Epithelial cell of esophagus (primary cell): ENCODE data around the gene THAP7.

Source experiments
- DNase-seq: peaks from one replicate; pipeline ENCODE4 v3.0.0; 2010; ENCODE audit warnings: low read depth
- H3K4me3 ChIP-seq: 2 replicates; pipeline ENCODE4 v1.5.1; 2011; ENCODE audit warnings: mild to moderate bottlenecking, low read length, control low read depth
- TF ChIP-seq, protein P1 (sequence below): IDR thresholded peaks from 2 replicates; pipeline ENCODE4 v1.5.1; 2011; ENCODE audit warnings: low read depth, mild to moderate bottlenecking, low read length, control low read depth, inconsistent platforms; ENCODE audit not compliant: insufficient read depth; ENCODE audit errors: missing control alignments

The THAP7 gene

GRCh38 chr22:20967697-20968211 is 34.2 kb downstream of the THAP7 start:
- no peak overlapping the region for H3K4me3 ChIP-seq
- no peak for DNase-seq
- TF ChIP-seq, protein P1, sequence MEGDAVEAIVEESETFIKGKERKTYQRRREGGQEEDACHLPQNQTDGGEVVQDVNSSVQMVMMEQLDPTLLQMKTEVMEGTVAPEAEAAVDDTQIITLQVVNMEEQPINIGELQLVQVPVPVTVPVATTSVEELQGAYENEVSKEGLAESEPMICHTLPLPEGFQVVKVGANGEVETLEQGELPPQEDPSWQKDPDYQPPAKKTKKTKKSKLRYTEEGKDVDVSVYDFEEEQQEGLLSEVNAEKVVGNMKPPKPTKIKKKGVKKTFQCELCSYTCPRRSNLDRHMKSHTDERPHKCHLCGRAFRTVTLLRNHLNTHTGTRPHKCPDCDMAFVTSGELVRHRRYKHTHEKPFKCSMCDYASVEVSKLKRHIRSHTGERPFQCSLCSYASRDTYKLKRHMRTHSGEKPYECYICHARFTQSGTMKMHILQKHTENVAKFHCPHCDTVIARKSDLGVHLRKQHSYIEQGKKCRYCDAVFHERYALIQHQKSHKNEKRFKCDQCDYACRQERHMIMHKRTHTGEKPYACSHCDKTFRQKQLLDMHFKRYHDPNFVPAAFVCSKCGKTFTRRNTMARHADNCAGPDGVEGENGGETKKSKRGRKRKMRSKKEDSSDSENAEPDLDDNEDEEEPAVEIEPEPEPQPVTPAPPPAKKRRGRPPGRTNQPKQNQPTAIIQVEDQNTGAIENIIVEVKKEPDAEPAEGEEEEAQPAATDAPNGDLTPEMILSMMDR = no peak

GRCh38 chr22:20966883-20967696 is 34.8 kb downstream of the THAP7 start, which contains the start of gene AIFM3:
Gene AIFM3 (plus strand): TSS chr22:20967255. CDS start chr22:20967945, 690 bp downstream.
- TF ChIP-seq, protein P1 = no peak
- DNase-seq = no peak
- H3K4me3 ChIP-seq = no peak within 1 kb of the TSS

- H3K4me3 ChIP-seq = no peak overlapping the region
- no peak for DNase-seq
- TF ChIP-seq, protein P1 = no peak
Observed at GRCh38 chr22:20965888-20966855, 35.7 kb downstream of the THAP7 start.

GRCh38 chr22:20965104-20965887 is 36.6 kb downstream of the THAP7 start:
- TF ChIP-seq, protein P1 = no peak
- no peak overlapping the region for H3K4me3 ChIP-seq
- no peak for DNase-seq

- H3K4me3 ChIP-seq = peak overlapping the region; percentile 29
- no peak for DNase-seq
- TF ChIP-seq, protein P1 = no peak
Observed at GRCh38 chr22:20964799-20965103, 37.2 kb downstream of the THAP7 start.

DNA sequence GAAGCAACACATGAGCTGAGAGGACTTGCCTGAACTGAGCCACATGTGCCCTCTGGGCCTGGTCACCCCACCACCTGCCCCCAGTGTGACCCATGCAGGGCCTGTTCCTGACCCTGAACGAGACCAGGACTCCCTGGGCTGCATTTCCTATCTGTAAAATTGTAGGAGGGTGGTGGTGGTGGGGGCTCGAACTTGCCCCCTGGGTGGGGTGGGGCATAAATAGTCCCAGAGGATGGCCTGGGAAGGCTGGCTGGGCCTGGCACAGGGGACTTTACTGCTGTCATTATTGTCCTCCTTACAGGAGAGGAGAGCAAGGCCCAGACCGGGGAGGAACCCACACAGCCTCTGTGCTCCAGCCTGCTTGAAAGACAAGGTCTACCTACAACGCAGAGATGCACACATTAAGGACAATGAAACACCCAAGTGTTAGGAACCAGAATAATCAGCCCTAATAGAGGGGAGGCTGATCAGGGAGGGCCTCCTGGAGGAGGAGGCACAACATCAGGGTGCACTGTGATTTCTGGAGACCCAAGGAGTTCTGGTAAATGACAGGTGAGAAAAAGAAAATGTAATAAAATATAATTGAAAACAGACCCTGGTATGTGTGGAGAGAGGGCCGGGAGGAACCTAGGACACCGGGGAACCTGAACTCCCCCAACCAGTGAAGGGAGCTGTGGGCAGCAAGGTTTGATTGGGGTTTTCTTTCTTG is 37.7 kb downstream of the THAP7 start:
- peak overlapping the region; percentile 29 for H3K4me3 ChIP-seq
- no peak for DNase-seq
- TF ChIP-seq, protein P1 = no peak
